Midbrain (tissue), 1 donor: ENCODE data around the gene SMIM22.

ENCODE experiments used
- DNase-seq: peaks from one replicate; lab custom pipeline; 2025; lab: John Stamatoyannopoulos, UW

SMIM22 gene

GRCh38 chr16:4795181-4795827, at the start of gene SMIM22:
Gene SMIM22 (plus strand): TSS chr16:4795369. CDS start chr16:4795735, 366 bp downstream.
- no peak for DNase-seq

- DNase-seq = no peak
Measured at GRCh38 chr16:4746215-4746614, 49.0 kb upstream of the SMIM22 start.

- DNase-seq = no peak
Measured at GRCh38 chr16:4746991-4747574, 48.1 kb upstream of the SMIM22 start.

GRCh38 chr16:4747906-4748681, 47.1 kb upstream of the SMIM22 start:
- no peak for DNase-seq

- DNase-seq = no peak
Measured at GRCh38 chr16:4748682-4749411, 46.3 kb upstream of the SMIM22 start.

GRCh38 chr16:4749700-4750257, 45.4 kb upstream of the SMIM22 start:
- DNase-seq = no peak

- no peak for DNase-seq
Measured at GRCh38 chr16:4750896-4751295, 44.3 kb upstream of the SMIM22 start.

- no peak for DNase-seq
Measured at GRCh38 chr16:4752351-4753100, 42.6 kb upstream of the SMIM22 start.

- no peak for DNase-seq
Measured at GRCh38 chr16:4753227-4753626, 41.9 kb upstream of the SMIM22 start.

- DNase-seq = no peak
Measured at GRCh38 chr16:4754865-4755264, 40.3 kb upstream of the SMIM22 start.

- DNase-seq = no peak
Measured at GRCh38 chr16:4755687-4756086, 39.5 kb upstream of the SMIM22 start.

- no peak for DNase-seq
Measured at GRCh38 chr16:4760221-4760910, 34.8 kb upstream of the SMIM22 start.

GRCh38 chr16:4762205-4762604, 33.0 kb upstream of the SMIM22 start:
- no peak for DNase-seq

- DNase-seq = no peak
Measured at GRCh38 chr16:4763791-4764190, 31.4 kb upstream of the SMIM22 start.

GRCh38 chr16:4765511-4766474, 29.4 kb upstream of the SMIM22 start:
- DNase-seq = no peak

GRCh38 chr16:4766875-4767628, 28.1 kb upstream of the SMIM22 start, which contains the start of gene ZNF500:
Gene ZNF500 (minus strand): TSS chr16:4767162. CDS start chr16:4765978, 1,184 bp downstream.
- DNase-seq = peak; percentile 97

- DNase-seq = no peak
Measured at GRCh38 chr16:4767872-4768548, 27.2 kb upstream of the SMIM22 start.
